HG02571 (cell line): ENCODE data around the gene FGD4.

Experiments used
- ATAC-seq: cut with Tn5 transposase; IDR thresholded peaks from one replicate; pipeline ENCODE4 v1.9.1; 2021; ENCODE audit warnings: mild to moderate bottlenecking, moderate library complexity; ENCODE audit not compliant: unreplicated experiment

Gene FGD4

DNA sequence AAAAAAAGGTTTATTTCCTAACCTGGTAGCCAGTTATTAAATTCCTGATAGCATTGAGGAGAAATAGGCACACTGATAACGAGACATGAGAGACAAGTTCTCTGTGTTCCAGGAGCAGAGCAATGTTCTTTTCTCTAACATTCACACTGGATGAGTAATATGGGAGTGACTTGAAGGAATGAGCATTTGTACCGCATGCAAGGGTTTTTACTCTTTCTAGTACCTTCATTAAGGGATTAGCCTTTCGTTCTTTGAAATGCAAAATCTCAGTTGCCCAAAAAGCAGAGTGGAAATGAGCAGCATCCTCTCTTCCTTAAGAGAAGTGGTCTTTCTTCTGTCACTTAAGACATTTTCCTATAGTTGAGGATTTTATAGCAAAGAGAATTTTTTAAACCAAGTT lies 54.7 kb downstream of the FGD4 start:
- no peak for ATAC-seq

DNA sequence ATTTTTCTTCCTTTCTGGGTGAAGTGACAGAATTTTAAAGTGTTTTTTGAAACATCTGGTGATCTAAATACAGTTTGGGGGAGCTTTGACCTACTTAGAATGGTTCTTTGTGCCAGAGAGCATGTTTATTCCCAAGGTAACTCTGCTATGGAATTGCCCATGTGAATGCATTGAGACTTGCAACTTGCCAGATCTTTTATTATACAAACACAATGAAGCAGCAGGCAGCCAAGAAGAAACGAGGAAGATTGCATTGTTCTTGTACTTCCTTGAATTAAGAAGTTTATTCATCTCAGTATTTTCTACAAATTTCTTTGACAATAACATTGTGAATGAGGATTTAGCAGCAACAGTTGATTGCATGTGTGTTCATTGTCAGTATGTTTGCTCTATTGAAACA lies 55.5 kb downstream of the FGD4 start:
- ATAC-seq = no peak

DNA sequence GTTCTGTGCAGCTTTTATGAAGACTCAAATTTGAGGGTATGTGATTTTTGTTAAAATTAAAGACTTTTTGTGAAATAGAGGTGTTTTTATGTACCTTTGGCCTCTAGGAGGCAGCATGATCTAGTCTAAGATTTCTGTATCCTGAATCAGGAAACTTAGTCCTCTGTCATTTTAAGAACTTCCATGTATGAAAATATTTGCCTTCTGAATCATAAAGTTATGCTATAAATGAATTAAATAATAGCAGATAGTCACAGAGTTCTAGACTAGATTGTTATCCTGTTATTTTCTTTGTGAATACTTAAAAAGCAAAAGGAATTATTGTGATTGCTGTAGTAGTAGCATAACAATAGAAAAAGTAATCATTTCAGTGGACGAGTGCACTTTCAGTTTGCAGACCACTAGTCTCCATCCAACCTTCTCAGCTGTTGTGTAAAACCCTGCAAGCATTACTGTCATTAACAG lies 56.3 kb downstream of the FGD4 start:
- no peak for ATAC-seq

DNA sequence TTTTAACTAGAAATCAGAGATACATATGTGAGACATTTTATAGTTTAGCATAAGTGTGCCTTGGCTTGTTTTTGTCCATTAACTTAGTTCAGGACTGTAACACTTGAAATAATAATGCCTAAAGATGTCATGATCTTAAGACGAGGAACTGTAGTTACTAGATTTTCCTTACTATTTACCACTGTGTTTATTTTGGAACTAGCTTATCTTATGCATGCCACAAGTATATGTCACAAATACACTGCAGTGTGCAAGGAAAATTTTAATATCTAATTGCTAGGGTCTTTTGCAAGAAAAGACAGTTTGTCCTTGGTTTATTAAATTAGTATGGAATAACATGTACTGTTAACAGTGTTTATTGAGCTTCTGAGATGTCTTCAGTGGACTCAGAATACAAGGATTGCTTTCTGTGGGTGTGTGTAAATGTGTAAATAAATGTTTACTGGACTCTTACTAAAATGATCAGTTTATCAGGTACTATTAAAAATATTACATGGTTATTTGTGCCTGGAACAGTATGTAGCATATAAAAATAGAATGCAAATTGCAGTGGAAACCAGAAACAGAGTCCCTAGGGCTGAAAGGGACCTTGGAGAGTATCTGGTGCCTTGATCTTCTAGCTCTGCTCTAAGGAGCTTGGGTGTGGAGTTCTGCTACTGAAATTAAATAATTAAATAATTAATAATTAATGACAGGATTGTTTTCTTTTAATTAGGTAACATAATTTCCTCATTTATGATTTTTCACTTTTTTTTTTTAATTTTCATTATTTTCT lies 58.1 kb downstream of the FGD4 start:
- no peak for ATAC-seq

DNA sequence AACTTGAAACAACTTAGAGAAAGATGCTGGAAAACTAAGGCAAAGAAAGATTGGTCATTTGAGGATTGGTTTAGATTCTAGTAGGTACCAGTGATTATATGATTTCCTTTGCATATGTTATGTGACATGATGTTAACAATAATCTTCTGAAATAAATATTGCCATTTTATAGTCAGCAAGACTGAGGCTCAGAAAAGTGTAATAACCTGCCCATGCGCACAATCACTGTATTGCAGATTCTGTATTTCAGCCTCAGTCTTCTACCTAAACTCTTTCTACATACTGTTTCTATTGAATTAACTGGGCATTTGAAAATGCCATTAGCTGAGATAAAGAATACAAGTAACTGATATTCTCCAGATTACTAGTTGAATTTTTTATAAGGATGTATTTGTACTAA lies 61.3 kb downstream of the FGD4 start:
- no peak for ATAC-seq

DNA sequence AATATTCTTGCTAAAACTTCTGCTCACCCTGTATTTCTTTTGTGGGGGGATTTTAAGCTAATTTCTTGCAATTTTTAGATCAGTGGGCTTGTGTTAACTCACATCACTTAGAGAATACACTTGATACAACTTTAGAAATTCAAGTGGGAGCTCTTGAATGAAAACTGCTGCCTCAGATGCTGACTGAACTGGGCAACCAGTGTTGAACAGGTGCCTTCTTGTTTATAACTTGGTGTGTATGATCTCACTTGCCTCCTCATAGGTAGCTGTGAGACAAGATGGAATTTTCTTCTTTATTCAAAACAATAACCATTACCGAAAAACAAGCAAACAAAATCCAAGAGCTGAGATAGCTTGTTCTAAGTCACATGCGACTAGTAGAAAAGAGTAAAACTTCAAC lies 63.5 kb downstream of the FGD4 start:
- no peak for ATAC-seq

DNA sequence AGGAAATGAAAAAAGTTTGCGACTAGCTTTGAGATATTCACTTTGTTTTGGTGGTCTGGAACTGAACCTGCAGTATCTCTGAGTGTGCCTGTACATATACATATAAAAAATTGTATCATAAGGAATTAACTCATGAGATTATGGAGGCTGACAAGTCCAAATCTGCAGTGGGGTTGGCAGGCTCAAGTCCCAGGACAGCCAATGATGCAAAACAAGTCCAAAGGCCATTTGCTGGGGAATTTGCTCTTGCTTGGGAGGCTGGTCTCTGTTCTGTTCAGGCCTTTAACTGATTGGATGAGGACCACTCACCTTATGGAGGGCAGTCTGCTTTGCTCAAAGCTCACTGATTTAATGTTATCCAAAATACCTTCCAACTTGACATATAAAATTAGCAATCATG lies 66.8 kb downstream of the FGD4 start:
- ATAC-seq = no peak

DNA sequence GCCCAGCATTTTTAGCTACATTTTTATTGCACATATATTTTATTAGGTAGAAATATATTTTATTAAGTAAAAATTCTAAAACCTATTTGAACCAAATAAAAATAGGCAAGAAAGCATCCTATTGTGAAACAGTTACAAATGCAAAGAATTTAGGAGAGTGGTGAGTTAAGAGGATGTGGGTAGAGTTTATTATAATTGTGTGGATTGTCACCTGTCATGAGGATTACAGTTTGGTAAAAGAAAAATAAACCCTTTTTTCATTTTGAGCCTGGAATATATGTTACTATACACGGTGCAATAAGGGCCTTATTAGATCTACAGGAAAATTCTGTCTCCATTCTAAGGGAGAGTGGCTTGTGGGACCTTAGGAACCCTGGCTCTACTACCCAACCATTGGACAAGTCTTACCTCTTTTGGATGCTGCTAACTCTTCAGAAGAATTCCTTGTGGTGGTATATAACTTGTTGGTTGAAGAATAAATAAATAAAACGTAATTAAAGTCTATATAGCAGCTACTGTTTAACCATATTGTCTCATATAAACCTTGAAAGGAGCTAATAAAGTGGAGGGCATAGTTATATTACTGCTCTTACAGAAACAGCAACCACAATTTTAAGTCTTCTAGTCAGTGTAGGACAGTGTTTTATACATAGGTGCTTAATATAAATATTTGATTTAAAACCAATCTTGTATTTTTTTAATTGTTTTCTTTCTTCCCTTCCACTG lies 67.8 kb downstream of the FGD4 start:
- ATAC-seq = no peak

DNA sequence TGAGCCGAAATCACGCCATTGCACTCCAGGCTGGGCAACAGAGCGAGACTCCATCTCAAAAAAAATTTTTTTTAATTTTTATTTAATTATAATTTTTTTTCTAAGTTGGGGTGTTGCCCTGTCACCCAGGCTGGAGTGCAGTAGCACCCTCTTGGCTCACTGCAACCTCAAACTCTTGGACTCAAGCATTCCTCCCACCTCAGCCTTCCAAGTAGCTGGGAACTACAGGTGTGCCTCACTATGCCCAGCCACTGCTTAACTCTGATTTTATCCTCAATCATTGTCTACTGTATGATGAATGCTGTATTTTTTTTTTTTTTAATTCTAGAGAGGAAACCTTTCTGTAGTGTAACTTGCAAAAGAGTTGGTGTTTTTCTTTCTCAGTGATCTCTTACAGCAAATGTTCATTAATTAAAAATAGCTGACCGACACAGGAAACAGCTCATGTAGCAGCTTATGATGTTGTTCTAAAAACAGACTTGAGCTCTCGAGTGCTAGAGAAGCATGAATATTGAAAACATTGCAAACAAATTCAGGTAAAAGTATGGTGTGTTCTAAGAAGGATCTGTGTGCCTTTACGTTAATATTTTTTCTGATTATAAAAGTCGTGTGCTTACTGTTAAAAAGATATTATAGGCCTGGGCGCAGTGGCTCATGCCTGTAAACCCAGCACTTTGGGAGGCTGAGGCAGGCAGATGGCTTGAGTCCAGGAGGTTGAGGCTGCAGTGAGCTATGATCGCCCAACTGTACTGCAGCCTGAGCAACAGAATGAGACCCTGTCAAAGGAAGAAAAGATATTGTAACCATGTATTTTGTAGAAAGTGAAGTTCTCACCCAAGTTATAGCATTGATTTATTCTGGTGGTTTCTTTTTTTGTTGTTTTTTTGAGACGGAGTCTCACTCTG lies 68.9 kb downstream of the FGD4 start:
- no peak for ATAC-seq

DNA sequence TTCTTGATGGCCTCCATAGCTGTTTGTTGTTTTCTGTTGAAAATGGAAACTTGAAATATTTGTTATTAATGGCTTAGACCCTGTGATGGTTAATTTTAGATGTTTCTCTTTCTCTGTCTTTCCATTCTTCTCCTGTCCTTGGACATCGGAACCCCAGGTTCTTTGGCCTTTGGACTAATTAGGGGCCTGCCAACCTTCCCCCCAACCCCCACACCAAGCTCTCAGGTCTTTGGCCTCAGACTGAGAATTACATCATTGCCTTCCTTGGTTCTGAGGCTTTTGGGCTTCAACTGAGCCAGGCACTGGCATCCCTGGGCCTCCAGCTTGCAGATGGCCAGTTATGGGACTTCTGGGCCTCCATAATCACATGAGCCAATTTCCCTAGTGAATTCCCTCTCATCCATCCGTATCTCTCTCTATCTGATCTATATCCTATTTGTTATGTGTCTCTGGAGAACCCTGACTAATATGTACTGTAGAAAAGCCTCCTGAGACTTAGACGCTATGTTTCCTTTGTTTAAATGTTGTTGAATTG lies 71.6 kb downstream of the FGD4 start:
- ATAC-seq = no peak

DNA sequence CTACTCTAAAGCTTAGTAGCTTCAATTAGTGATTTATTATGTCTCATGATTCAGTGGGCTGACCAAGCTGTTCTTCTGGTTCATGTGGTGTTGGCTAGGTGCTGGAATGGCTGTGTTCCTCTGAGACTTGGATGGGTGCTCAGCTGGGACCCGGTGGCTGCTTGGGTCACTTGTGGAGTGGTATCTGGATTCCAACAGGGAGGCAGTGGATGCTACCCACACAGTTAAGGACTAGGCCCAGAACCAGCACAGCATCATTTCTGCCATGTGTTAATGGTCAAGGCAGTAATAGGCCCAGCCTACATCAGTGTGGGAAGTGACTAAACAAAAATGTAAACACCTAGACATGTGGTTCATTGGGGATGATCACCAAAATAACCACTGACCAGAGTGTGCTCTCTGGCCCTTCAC lies 72.2 kb downstream of the FGD4 start:
- ATAC-seq = no peak

DNA sequence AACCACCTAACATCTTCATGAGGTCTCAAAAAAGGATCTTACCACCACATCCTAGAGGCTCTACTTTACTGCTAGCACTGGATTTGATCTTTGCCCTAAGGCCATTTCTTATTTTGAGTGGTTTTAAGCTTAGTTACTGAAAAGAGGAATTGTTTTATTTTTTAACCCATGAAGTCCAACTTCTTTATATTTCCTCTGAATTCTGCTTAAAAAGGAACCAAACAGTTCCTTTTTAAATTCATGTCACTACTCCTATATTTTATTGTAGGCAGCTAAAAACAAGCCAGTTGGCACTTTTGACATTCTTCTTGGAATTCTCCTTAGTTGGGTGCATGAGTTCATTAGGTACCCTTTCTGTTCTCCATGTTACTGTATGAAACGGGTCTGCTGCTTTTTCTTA lies 76.4 kb downstream of the FGD4 start:
- ATAC-seq = no peak

DNA sequence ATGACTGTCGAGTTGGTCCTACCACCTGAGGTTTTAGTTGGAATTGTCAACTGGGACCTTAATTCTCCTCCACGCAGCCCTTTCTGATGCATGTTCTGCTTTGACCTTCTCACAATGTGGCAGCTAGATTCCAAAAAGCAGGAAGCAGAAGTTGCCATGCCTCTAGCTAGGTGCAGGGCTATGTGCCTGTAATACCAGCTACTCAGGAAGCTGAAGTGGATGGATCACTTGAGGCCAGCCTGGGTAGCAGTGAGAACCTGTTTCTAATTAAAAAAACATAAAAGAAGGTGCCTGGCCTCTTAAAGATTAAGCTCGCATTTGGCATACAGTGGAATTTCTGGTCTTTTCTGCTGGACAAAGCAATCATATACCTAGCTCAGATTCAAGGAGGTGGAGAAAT lies 77.1 kb downstream of the FGD4 start:
- ATAC-seq = no peak

DNA sequence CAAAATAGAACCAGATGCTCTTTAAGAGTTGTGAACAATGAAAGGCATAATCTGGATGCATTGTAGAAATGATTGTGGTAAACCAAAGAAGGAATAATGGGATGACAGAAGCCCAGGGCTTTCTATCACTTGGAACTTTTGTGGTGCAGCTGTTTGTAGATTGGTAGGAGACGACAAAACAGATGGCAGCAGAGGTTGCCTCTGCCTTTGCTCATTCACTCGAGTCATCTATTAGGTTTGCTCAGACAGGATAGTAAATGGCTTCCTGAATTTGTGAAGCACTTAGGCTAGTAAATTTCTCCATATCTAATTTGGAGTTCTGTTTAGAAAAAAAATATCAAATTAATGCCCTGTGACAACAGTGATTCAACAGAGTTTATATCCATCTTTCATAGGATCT lies 78.4 kb downstream of the FGD4 start:
- ATAC-seq = no peak

DNA sequence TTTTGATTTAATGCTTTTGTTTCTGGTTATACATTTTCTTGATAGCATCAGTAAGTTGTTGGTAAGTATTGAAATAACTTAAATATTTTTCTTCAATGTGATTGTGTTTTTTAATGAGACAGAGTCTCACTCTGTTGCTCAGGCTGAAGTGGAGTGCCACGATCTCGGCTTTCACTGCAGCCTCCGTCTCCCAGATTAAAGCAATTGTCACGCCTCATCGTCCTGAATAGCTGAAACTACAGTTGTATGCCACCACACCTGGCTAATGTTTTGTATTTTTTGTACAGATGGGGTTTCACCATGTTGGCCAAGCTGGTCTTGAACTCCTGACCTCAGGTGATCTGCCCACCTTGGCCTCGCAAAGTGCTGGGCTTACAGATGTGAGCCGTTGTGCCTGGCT lies 78.8 kb downstream of the FGD4 start:
- ATAC-seq = no peak

DNA sequence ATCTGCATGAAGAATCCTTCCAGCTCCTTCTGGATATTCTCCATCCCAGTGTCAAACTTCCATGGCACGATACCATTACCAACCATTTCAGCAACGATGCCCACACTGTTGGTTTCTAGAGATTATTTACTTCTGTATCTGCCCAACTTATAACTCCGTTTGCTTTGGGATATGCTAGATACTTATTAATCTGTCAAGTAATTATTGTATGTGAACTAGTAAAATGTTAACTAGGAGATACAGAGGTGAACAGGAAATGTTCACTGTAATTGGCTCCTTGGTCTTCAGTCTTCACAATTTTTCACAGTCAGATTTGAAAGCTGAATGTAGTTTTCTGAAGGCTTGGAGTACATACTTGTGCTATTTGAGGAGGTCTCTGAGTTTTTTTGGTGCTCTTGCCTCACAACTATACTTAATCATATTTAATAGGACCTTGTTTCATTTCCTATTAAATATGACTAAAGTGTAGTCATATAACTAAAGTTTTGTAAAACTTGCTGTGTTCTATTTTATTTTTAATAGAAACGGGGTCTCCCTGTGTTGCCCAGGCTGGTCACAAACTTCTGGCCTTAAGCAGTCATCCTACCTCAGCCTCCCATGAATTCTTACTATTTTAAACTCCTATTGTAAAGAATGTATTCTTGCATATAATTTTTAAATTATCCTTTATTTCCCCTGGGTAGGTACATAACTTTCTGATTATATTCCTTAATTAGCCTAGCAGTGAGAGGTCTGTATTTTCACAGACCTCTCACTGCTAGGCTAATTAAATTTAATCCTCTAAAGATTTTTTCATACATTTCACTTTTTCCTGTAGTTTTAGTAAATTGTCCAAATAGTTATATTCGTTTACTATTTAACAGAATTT lies 79.7 kb downstream of the FGD4 start:
- ATAC-seq = no peak

DNA sequence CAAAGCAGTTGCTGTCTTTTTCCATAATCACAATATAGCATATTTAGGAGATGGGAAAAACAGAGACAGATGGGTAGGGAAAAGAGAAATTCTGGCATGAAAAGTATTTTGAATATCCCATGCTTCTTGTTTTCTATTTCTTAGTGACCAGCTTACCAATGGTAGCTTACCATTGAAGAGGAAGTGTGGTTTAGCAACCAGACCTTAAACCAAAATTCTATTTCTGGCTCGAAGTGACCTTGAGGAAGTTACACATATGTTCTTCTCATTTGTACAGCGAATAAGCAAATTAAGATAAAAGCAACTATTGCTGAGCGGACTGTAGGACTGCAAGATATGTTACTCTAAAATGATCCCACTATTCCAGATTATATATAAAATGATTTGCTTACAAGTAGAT lies 82.9 kb downstream of the FGD4 start:
- peak; percentile 74 for ATAC-seq

DNA sequence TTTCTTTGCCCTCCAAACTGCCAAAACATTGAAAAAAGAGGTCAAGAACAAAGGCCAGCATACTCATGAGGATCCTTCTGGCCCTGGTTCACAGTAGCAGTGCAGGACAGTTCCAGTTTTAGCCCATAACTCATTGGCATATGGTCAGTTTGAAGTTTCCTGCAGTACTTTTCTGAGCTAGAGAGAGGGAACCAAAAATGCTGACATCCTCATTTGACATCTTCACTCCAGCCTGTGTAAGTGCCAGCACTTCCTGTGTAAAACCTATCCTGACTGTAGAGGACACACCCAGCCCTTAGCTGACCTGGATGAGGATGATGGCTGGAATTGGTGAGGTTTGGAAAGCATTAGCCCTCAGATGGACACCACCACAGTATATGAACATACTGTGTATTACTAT lies 84.1 kb downstream of the FGD4 start:
- no peak for ATAC-seq

DNA sequence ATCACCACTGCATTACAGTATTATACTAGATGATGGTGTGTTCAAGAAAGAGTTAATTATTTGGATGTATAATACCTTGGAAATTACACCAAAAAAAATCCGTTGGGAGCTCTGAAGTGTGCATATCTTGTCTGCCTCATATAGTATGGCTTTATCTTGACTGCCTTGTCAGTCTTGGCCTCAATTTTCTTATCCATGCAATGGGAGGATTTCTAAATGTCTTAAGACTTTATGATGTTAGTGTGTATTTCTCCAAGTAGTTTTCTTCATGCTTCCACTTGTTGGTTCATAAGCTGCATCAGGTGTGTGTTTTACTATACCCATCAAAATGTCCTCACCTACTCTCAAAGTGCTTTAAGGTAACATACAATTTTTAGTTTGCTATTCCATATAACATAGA lies 84.6 kb downstream of the FGD4 start:
- no peak for ATAC-seq

DNA sequence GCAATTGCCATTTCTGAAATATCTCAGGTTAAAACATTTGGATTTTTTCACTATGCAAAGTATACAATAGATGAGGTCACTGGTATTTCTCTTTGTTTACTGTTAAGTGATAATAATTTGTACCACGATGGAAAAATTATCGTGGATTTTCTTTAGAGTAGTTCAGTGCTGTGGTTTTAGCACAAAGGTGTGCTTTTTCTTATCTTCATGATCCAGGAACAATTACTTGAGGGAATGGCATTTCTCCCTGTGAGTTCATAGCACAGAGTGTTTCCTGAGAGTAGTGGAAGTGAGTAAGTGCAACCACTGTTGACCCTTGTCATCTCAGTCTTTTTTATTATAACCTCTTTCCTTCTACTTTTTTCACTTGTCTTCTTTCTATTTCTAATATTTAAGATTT lies 86.8 kb downstream of the FGD4 start:
- no peak for ATAC-seq
